Esophagus (tissue), 2 donors: ENCODE results near the gene ESPL1. TPM values are rescaled to one million over a fixed set of nuclear protein-coding genes. Genes with fewer than 3 reads are reported as not detected.

Source experiments
- H3K27ac ChIP-seq, 2 donors: one replicate each; pipeline ENCODE4 v1.5.1; 2013; ENCODE audit warnings: low read depth in 2 of 2, mild to moderate bottlenecking in 2 of 2, inconsistent platforms in 1 of 2, low read length in 1 of 2, moderate library complexity in 1 of 2
- H3K27me3 ChIP-seq, 2 donors: one replicate each; pipeline ENCODE4 v1.6.1; 2013; ENCODE audit warnings: low read length in 2 of 2, control low read depth in 1 of 2, mild to moderate bottlenecking in 1 of 2; ENCODE audit not compliant: insufficient read depth in 2 of 2, control insufficient read depth in 1 of 2
- H3K36me3 ChIP-seq, 2 donors: one replicate each; pipeline ENCODE4 v1.6.1; 2013; ENCODE audit warnings: low read length in 1 of 2; ENCODE audit not compliant: control insufficient read depth in 2 of 2, insufficient read depth in 2 of 2
- H3K4me1 ChIP-seq, 2 donors: one replicate each; pipeline ENCODE4 v1.6.1; 2013; ENCODE audit warnings: low read length in 1 of 2; ENCODE audit not compliant: control insufficient read depth in 2 of 2, insufficient read depth in 2 of 2
- H3K4me3 ChIP-seq, 2 donors: one replicate each; pipeline ENCODE4 v1.5.1; 2013; ENCODE audit warnings: low read length in 2 of 2, mild to moderate bottlenecking in 2 of 2, low read depth in 1 of 2, moderate library complexity in 1 of 2
- H3K9me3 ChIP-seq, 2 donors: one replicate each; pipeline ENCODE4 v1.6.1; 2013; ENCODE audit warnings: mild to moderate bottlenecking in 2 of 2, low read depth in 1 of 2, low read length in 1 of 2, moderate library complexity in 1 of 2; ENCODE audit not compliant: control insufficient read depth in 2 of 2, insufficient read depth in 1 of 2
- WGBS, 2 donors: extraction: QIAGEN DNeasy Blood & Tissue Kit; methylation state at CpG; one replicate each; pipeline ENCODE4 v1.1.7; 2013; 5-methylcytosine and 5-hydroxymethylcytosine counted together
- polyA plus RNA-seq, 2 donors: library from polyadenylated mRNA; stranded (reverse); fragments of 200-250 nt; gene quantifications; one replicate each; pipeline ENCODE4 v1.2.3, GENCODE V29; 2013
- donor health status: healthy with polysubstance abuse.
- donor health status: Bipolar disorder and iron deficiency.

Gene ESPL1
- polyA plus RNA-seq, 2 donors: 43.8 to 66.1 TPM

- H3K4me3 ChIP-seq: no peak overlapping the region
- H3K36me3 ChIP-seq: peaks cover 28 to 45% of the 10 kb centered on the region in 2 donors
- H3K9me3 ChIP-seq: no peaks in the 10 kb centered on the region
- no peaks in the 10 kb centered on the region for H3K27me3 ChIP-seq
- WGBS, 2 donors: 65 to 75% methylated on average over 4 of the region's 4 CpGs
- H3K27ac ChIP-seq: no peak overlapping the region
- no peaks in the 10 kb centered on the region for H3K4me1 ChIP-seq
Observed at GRCh38 chr12:53308276-53308675, 40.2 kb downstream of the ESPL1 start.

GRCh38 chr12:53313996-53314395 is 45.9 kb downstream of the ESPL1 start:
- H3K4me3 ChIP-seq: no peak overlapping the region
- peaks cover 5 to 30% of the 10 kb centered on the region in 2 donors for H3K36me3 ChIP-seq
- H3K27ac ChIP-seq: no peak overlapping the region
- H3K9me3 ChIP-seq: no peaks in the 10 kb centered on the region
- no peaks in the 10 kb centered on the region for H3K27me3 ChIP-seq
- 59 to 91% methylated on average over 2 to 3 of the region's 3 CpGs for WGBS, 2 donors
- no peaks in the 10 kb centered on the region for H3K4me1 ChIP-seq

GRCh38 chr12:53320352-53321195 is 52.5 kb downstream of the ESPL1 start:
- Histone ChIP-seq H3K9me3 (no peaks in the 10 kb centered on the region), H3K27ac (peak overlapping the region; percentile 95 to 97), H3K36me3 (peaks cover 0 to 10% of the 10 kb centered on the region in 2 donors), H3K4me3 (peak overlapping the region; percentile 70 to 81), H3K4me1 (peaks cover 0 to 6% of the 10 kb centered on the region in 2 donors), H3K27me3 (no peaks in the 10 kb centered on the region)
- WGBS, 2 donors: 31 to 34% methylated on average over 10 of the region's 10 CpGs

GRCh38 chr12:53324113-53324778 is 56.1 kb downstream of the ESPL1 start:
- peak overlapping the region; percentile 84 to 95 for H3K27ac ChIP-seq
- WGBS, 2 donors: 13 to 21% methylated on average over 28 of the region's 28 CpGs
- peak overlapping the region; percentile 36 to 59 for H3K4me3 ChIP-seq
- no peaks in the 10 kb centered on the region for H3K36me3 ChIP-seq
- H3K4me1 ChIP-seq: peaks cover 0 to 9% of the 10 kb centered on the region in 2 donors
- H3K27me3 ChIP-seq: no peaks in the 10 kb centered on the region
- no peaks in the 10 kb centered on the region for H3K9me3 ChIP-seq

GRCh38 chr12:53324779-53325510 is 56.8 kb downstream of the ESPL1 start:
- peak overlapping the region; percentile 84 to 95 for H3K27ac ChIP-seq
- no peaks in the 10 kb centered on the region for H3K9me3 ChIP-seq
- no peaks in the 10 kb centered on the region for H3K27me3 ChIP-seq
- H3K4me3 ChIP-seq: peak overlapping the region; percentile 36 to 59
- WGBS, 2 donors: 1% methylated on average over 59 to 69 of the region's 69 CpGs
- peaks cover 0 to 9% of the 10 kb centered on the region in 2 donors for H3K4me1 ChIP-seq
- no peaks in the 10 kb centered on the region for H3K36me3 ChIP-seq

GRCh38 chr12:53325511-53326061 is 57.5 kb downstream of the ESPL1 start:
- peak overlapping the region; percentile 84 to 95 for H3K27ac ChIP-seq
- no peaks in the 10 kb centered on the region for H3K27me3 ChIP-seq
- H3K4me3 ChIP-seq: peak overlapping the region; percentile 36 to 59
- WGBS, 2 donors: 1% methylated on average over 48 to 50 of the region's 50 CpGs
- no peaks in the 10 kb centered on the region for H3K9me3 ChIP-seq
- peaks cover 0 to 6% of the 10 kb centered on the region in 2 donors for H3K4me1 ChIP-seq
- H3K36me3 ChIP-seq: no peaks in the 10 kb centered on the region

- Histone ChIP-seq H3K27ac (no peak overlapping the region), H3K27me3 (no peaks in the 10 kb centered on the region), H3K4me3 (no peak overlapping the region), H3K36me3 (no peaks in the 10 kb centered on the region), H3K9me3 (no peaks in the 10 kb centered on the region), H3K4me1 (peaks cover 0 to 5% of the 10 kb centered on the region in 2 donors)
- WGBS, 2 donors: 75 to 79% methylated on average over 8 of the region's 8 CpGs
Observed at GRCh38 chr12:53326460-53327185, 58.5 kb downstream of the ESPL1 start.

- Histone ChIP-seq H3K4me1 (peaks cover 0 to 2% of the 10 kb centered on the region in 2 donors), H3K4me3 (no peak overlapping the region), H3K27ac (no peak overlapping the region), H3K36me3 (no peaks in the 10 kb centered on the region), H3K27me3 (no peaks in the 10 kb centered on the region), H3K9me3 (no peaks in the 10 kb centered on the region)
- 75 to 85% methylated on average over 3 of the region's 3 CpGs for WGBS, 2 donors
Observed at GRCh38 chr12:53327435-53328042, 59.4 kb downstream of the ESPL1 start.
